B cell (primary cell): ENCODE measurements around the gene CAP2. TPM values are rescaled to one million over a fixed set of nuclear protein-coding genes. Genes with fewer than 3 reads are reported as not detected.
"Not testable (repeated sequence)": the region's sequence is repeated elsewhere in the genome, so short reads cannot be mapped to it uniquely, and the experiment has no call there.

Experiments used
- ATAC-seq: fragments of 200-7000 bp; cut with Tn5 transposase; one replicate; pipeline ENCODE4 v1.10.0; 2021; ENCODE audit warnings: low read depth, mild to moderate bottlenecking, moderate number of reproducible peaks, moderate library complexity
- CTCF ChIA-PET: fragments of 350-600 bp; sonication (Branson Sonifier 250); formaldehyde crosslinking; loops from one replicate; lab custom pipeline; 2021; ENCODE audit warnings: antibody characterized with exemption, inconsistent platforms; lab: Charles Lee
- POLR2A ChIA-PET: fragments of 350-600 bp; sonication (Branson Sonifier 250); formaldehyde crosslinking; loops from one replicate; lab custom pipeline; 2021; ENCODE audit warnings: antibody characterized with exemption; lab: Charles Lee
- DNase-seq: peaks from one replicate; pipeline ENCODE4 v3.0.0; 2013
- H2AFZ ChIP-seq: 2 replicates; pipeline ENCODE4 v1.6.1; 2012; ENCODE audit warnings: mild to moderate bottlenecking, low read depth, low read length; ENCODE audit not compliant: insufficient read depth, poor library complexity, severe bottlenecking
- H3K27ac ChIP-seq, 2 donors: 1 replicate in 1 of 2; 2 replicates in 1 of 2; pipeline ENCODE4 v1.5.1; 2012 to 2013; ENCODE audit warnings: low read length in 2 of 2, mild to moderate bottlenecking in 2 of 2, moderate library complexity in 1 of 2
- H3K27me3 ChIP-seq, 4 experiments: fragments of 200-600 bp in 1 of 4; sonication (generic) in 1 of 4; replicated peaks in 1 of 4; 1 replicate in 2 of 4; 2 replicates in 2 of 4; pipeline versions ENCODE4 v1.6.1 to v1.7.0; 2013 to 2016; ENCODE audit warnings: low read length in 3 of 4, mild to moderate bottlenecking in 2 of 4, mixed read lengths in 1 of 4, moderate library complexity in 1 of 4; ENCODE audit not compliant: insufficient read depth in 4 of 4, control insufficient read depth in 3 of 4; ENCODE audit errors: control extremely low read depth in 1 of 4
- H3K36me3 ChIP-seq, 2 experiments: replicated peaks in 1 of 2; 1 replicate in 1 of 2; 2 replicates in 1 of 2; pipeline versions ENCODE4 v1.6.1 to v1.7.1; 2013; ENCODE audit warnings: low read length in 1 of 2; ENCODE audit not compliant: insufficient read depth in 2 of 2, control insufficient read depth in 1 of 2; ENCODE audit errors: control extremely low read depth in 1 of 2, extremely low read depth in 1 of 2
- H3K4me1 ChIP-seq, 2 donors: fragments of 200-600 bp in 1 of 2; sonication (generic) in 1 of 2; 1 replicate in 1 of 2; 2 replicates in 1 of 2; pipeline versions ENCODE4 v1.5.1 to v1.6.1; 2013 to 2017; ENCODE audit warnings: low read length in 2 of 2; ENCODE audit not compliant: control insufficient read depth in 2 of 2, insufficient read depth in 2 of 2
- H3K4me2 ChIP-seq: replicated peaks from 2 replicates; pipeline ENCODE3; 2012; ENCODE audit warnings: mild to moderate bottlenecking, low read depth, low read length; ENCODE audit not compliant: poor library complexity, severe bottlenecking
- H3K4me3 ChIP-seq, 5 experiments: fragments of 200-600 bp in 1 of 5; sonication (generic) in 1 of 5; 1 replicate in 3 of 5; 2 replicates in 2 of 5; pipeline versions ENCODE4 v1.5.1 to v1.7.0; 2011 to 2016; ENCODE audit warnings: low read length in 4 of 5, mild to moderate bottlenecking in 4 of 5, low read depth in 2 of 5, control low read depth in 1 of 5, moderate library complexity in 1 of 5; ENCODE audit not compliant: insufficient read depth in 1 of 5; ENCODE audit errors: control extremely low read depth in 1 of 5, extremely low read depth in 1 of 5
- H3K79me2 ChIP-seq: fragments of 200-600 bp; sonication (generic); one replicate; pipeline ENCODE4 v1.6.0; 2016; ENCODE audit warnings: low read length; ENCODE audit not compliant: control insufficient read depth, insufficient read depth
- H3K9ac ChIP-seq: fragments of 200-600 bp; sonication (generic); 2 replicates; pipeline ENCODE4 v1.6.1; 2017; ENCODE audit warnings: mild to moderate bottlenecking, low read length, moderate library complexity
- H3K9me3 ChIP-seq, 3 donors: one replicate each; pipeline versions ENCODE4 v1.6.1 to v1.7.1; 2013; ENCODE audit warnings: low read length in 2 of 3; ENCODE audit not compliant: control insufficient read depth in 2 of 3, insufficient read depth in 1 of 3; ENCODE audit errors: control extremely low read depth in 1 of 3
- H4K20me1 ChIP-seq: 2 replicates; pipeline ENCODE4 v1.6.0; 2012; ENCODE audit warnings: mild to moderate bottlenecking, low read length; ENCODE audit not compliant: insufficient read depth, control insufficient read depth, poor library complexity, severe bottlenecking
- H3K27ac Mint-ChIP-seq: one replicate; pipeline ENCODE4 v1.8.0; 2021; ENCODE audit warnings: mixed read lengths
- H3K27me3 Mint-ChIP-seq: one replicate; pipeline ENCODE4 v1.8.0; 2021; ENCODE audit warnings: mixed read lengths
- H3K4me1 Mint-ChIP-seq: one replicate; pipeline ENCODE4 v1.8.0; 2021; ENCODE audit warnings: mixed read lengths
- H3K4me3 Mint-ChIP-seq: one replicate; pipeline ENCODE4 v1.8.0; 2021; ENCODE audit warnings: mixed read lengths
- H3K9me3 Mint-ChIP-seq: one replicate; pipeline ENCODE4 v1.8.0; 2022; ENCODE audit warnings: mixed read lengths; ENCODE audit not compliant: insufficient read depth
- CTCF ChIP-seq: fragments of 200-600 bp; IDR thresholded peaks from one replicate; pipeline ENCODE4 v1.8.0; 2022; ENCODE audit warnings: antibody characterized with exemption, mild to moderate bottlenecking
- EZH2 ChIP-seq: IDR thresholded peaks from 2 replicates; pipeline ENCODE4 v1.6.1; 2012; ENCODE audit warnings: borderline replicate concordance, low read depth, mild to moderate bottlenecking, moderate library complexity, low read length; ENCODE audit not compliant: insufficient read depth, poor library complexity, severe bottlenecking
- WGBS: methylation state at CpG from one replicate; pipeline ENCODE4 v1.1.5; 2013; ENCODE audit warnings: missing lambda C conversion rate; ENCODE audit not compliant: insufficient coverage; 5-methylcytosine and 5-hydroxymethylcytosine counted together
- intact Hi-C: fragments of 100-400 bp; cut with micrococcal nuclease; formaldehyde crosslinking; loops from one replicate; pipeline ENCODE4 v1.10.0; 2022
- polyA plus RNA-seq: library from polyadenylated mRNA; depleted of rRNA; stranded (reverse); fragments of >200 nt; gene quantifications from 2 replicates; pipeline ENCODE4 v1.2.3, GENCODE V29; 2012
- total RNA-seq, 2 donors: library from RNA; stranded (reverse); fragments of 120-200 nt in 1 of 2; gene quantifications; 1 replicate in 1 of 2; 2 replicates in 1 of 2; pipeline versions ENCODE4 v1.2.3 to v1.2.4, GENCODE V29; 2013 to 2022

Gene CAP2
- total and polyA plus RNA-seq, 2 donors (not counting 1 experiment from before 2014, with no cell fraction given) = not detected

GRCh38 chr6:17536586-17536985, 143.2 kb downstream of the CAP2 start:
- POLR2A ChIA-PET = no interaction called here
- H3K4me1 ChIP-seq = no peaks in the 10 kb centered on the region
- H3K79me2 ChIP-seq = no peaks in the 10 kb centered on the region
- no peaks in the 10 kb centered on the region for H3K4me1 Mint-ChIP-seq
- H3K9me3 Mint-ChIP-seq = no peaks in the 10 kb centered on the region
- CTCF ChIA-PET = no interaction called here
- no peak for TF ChIP-seq EZH2
- no peak for TF ChIP-seq CTCF
- DNase-seq (no peak), ATAC-seq (no peak)
- no peak overlapping the region for H3K9ac ChIP-seq
- peaks cover 0 to 5% (median 0%) of the 10 kb centered on the region in 4 experiments for H3K27me3 ChIP-seq
- no peak overlapping the region for H3K4me3 Mint-ChIP-seq
- H3K36me3 ChIP-seq = no peaks in the 10 kb centered on the region
- intact Hi-C loops = no loop called here
- peaks cover 13% of the 10 kb centered on the region for H3K27me3 Mint-ChIP-seq
- H3K27ac Mint-ChIP-seq = no peak overlapping the region
- H3K27ac ChIP-seq = no peak overlapping the region
- no peak overlapping the region for H2AFZ ChIP-seq
- no peak overlapping the region for H3K4me2 ChIP-seq
- no peaks in the 10 kb centered on the region for H4K20me1 ChIP-seq
- no peaks in the 10 kb centered on the region for H3K9me3 ChIP-seq
- H3K4me3 ChIP-seq = no peak overlapping the region
- WGBS = no CpG with 5 or more reads among the region's 2 CpGs

GRCh38 chr6:17542243-17542642, 148.8 kb downstream of the CAP2 start:
- CTCF ChIA-PET = interaction anchor here (1.3 kb wide), 1 partner anchor 8 kb away, joined by 3 read pairs; no protein-coding TSS in a partner anchor
- POLR2A ChIA-PET = no interaction called here
- DNase-seq (no peak), ATAC-seq (no peak)
- no peaks in the 10 kb centered on the region for H3K4me1 ChIP-seq
- Mint-ChIP-seq H3K9me3 (no peaks in the 10 kb centered on the region), H3K4me1 (no peaks in the 10 kb centered on the region), H3K27ac (no peak overlapping the region), H3K4me3 (no peak overlapping the region), H3K27me3 (peaks cover 6% of the 10 kb centered on the region)
- H4K20me1 ChIP-seq = no peaks in the 10 kb centered on the region
- no peak overlapping the region for H2AFZ ChIP-seq
- WGBS = 95% methylated on average over 2 of the region's 3 CpGs
- intact Hi-C loops = no loop called here
- H3K27me3 ChIP-seq = peaks cover 0 to 2% (median 0%) of the 10 kb centered on the region in 4 experiments
- H3K4me2 ChIP-seq = no peak overlapping the region
- H3K9me3 ChIP-seq = no peaks in the 10 kb centered on the region
- H3K9ac ChIP-seq = no peak overlapping the region
- H3K79me2 ChIP-seq = no peaks in the 10 kb centered on the region
- H3K36me3 ChIP-seq = no peaks in the 10 kb centered on the region
- H3K27ac ChIP-seq = no peak overlapping the region
- H3K4me3 ChIP-seq = no peak overlapping the region
- TF ChIP-seq EZH2 (no peak), CTCF (no peak)

- DNase-seq, H3K9ac ChIP-seq, H3K36me3 ChIP-seq, H3K9me3 ChIP-seq, POLR2A ChIA-PET, intact Hi-C loops, H3K4me3 Mint-ChIP-seq, CTCF ChIA-PET, H3K79me2 ChIP-seq, H3K27me3 ChIP-seq, H3K27ac ChIP-seq, H2AFZ ChIP-seq, H3K27me3 Mint-ChIP-seq, H3K4me3 ChIP-seq, H3K9me3 Mint-ChIP-seq, H4K20me1 ChIP-seq, H3K4me2 ChIP-seq, ATAC-seq, H3K4me1 Mint-ChIP-seq, H3K27ac Mint-ChIP-seq, H3K4me1 ChIP-seq: not testable (repeated sequence)
- no CpG with 5 or more reads among the region's 4 CpGs for WGBS
Measured at GRCh38 chr6:17545681-17546080, 152.3 kb downstream of the CAP2 start.
